Left hindlimb (tissue), 1 donor: Measurements from ENCODE around the gene SLC12A8.
A peak's percentile ranks its signal among the peaks of the same experiment; 100 is the strongest.

Source experiments
- DNase-seq: peaks from one replicate; pipeline ENCODE4 v3.0.0-alpha.2; 2018

SLC12A8 gene

DNA sequence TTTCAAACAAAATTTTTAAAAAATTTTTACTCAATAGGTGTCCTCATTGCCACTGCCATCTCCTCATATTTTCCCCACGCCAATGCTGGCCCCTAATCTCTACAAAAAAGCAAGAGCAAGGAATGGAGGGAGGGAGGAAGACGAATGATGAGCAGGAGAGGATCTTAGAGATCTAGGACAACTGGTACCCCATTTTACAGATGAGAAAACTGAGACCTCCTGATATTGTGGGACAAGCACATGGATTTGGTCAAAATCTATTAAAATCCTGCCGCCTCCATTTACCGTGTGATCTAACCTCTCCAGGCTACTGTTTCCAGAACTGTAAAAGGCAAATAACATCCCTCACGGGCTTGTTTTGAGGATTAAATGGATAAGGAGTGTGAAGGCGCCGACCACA is 161.3 kb downstream of the SLC12A8 start:
- no peak for DNase-seq

DNA sequence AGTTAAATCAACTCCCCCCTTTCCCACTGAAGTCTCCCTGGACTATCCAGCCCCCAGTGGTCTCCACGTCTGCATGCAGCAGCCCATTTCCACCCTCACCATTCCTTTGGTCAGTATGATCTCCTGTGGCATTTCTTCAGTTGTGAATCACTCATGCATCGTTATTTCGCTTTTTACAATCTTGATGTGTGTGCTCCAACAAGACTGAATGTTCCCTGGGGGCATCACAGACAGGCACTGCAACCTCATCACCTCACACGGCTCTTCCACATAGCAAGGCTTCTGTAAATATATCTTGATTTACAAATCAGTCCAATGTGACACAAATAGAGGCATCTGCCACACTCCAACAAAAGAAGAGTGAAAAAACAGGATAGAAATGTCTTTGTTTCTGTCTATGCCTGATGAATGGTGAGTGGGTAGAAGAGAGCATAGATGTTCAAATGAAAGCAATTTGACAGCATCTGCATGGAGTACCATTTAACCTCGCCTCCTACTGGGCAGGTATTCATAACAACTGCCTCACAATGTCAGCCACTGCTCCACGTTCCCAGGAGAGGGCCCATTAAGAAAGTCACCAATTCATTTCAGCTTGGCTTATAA is 162.0 kb downstream of the SLC12A8 start:
- DNase-seq = no peak

DNA sequence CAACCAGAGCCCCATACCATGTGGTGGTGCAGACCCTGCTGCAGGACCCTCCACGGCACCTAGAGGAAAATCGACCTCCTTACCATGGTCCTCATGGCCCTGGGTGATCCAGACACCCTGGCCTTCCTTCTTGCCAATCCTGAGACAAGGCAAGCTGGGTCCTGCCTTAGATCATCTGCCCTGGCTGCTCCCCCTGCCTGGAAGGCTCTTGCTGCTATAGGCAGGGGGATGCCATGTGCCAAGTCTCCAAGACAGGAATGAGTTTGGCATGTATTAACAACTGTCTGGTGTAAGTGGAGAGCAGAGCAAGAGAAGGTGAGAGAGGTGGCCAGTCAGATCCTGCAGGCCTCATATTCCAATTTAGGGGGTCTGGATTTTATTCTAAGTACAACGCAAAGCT is 164.3 kb downstream of the SLC12A8 start:
- no peak for DNase-seq

DNA sequence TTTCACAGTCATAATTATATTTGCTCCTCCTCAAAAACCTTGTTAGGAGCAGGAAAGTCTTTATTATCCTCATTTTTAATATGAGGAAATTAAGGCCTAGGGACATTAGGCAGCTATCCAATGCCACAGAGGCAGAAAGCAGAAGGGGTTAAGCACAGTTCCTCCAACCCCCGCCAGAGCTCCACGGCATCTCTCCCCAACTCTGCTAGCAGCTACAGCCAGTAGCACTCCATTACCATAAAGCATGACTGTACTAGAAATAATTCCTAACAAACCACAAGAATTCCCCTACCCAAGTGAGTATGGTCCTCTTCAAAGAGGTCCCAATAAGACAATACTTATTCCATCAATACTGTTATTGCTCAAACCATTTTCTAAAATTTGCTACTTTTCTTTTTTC is 166.6 kb downstream of the SLC12A8 start:
- no peak for DNase-seq

GRCh38 chr3:125045194-125045593 is 167.4 kb downstream of the SLC12A8 start:
- no peak for DNase-seq

- peak; percentile 43 for DNase-seq
Observed at GRCh38 chr3:125043599-125044151, 168.9 kb downstream of the SLC12A8 start.

- DNase-seq = peak; percentile 59
Observed at GRCh38 chr3:125042725-125043406, 169.7 kb downstream of the SLC12A8 start.

GRCh38 chr3:125039131-125040100 is 173.1 kb downstream of the SLC12A8 start:
- DNase-seq = no peak

- DNase-seq = no peak
Observed at GRCh38 chr3:125037498-125038150, 174.9 kb downstream of the SLC12A8 start.

- DNase-seq = no peak
Observed at GRCh38 chr3:125035217-125035616, 177.3 kb downstream of the SLC12A8 start.

GRCh38 chr3:125033616-125034015 is 178.9 kb downstream of the SLC12A8 start:
- no peak for DNase-seq

DNA sequence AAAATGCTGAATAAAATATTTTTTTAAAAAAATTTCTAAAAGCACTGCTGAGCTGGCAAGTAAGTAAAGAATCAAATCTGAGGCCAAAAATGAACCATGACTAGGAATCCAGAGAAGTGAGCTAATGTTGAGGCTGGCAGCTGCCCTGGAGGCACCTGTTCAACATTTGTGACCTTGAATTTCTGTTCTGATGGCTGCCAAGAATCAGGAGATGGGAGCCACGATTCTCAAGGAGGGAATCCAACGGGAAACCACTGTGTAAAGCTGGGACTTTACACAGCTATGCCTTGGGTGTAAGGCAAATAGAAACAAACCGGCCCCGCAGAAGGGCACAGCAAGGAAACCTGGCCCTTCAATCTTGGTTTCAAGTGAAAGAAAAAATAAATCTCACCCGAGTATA is 179.4 kb downstream of the SLC12A8 start:
- no peak for DNase-seq

DNA sequence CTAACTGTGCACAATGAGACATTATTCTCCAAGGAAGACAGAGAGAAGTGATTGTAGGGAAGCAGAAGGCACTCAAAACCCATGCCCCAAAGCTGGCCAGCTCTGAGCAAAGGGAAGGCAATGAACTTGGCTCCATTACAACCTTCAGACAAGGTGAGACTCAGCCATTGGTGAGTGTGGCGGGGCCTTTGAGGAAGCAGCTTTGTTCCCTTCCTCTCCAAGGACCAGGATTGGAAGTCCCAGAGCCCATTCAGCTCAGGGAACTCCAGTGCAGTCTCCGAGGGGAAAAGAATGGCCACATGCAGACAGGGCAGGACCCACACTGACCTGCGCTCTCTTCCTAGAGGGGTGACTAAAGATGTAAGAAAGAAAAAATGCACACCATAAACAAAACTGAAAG is 179.9 kb downstream of the SLC12A8 start:
- no peak for DNase-seq
